ENCODE results near the gene PRKCH.
"Not testable (repeated sequence)": the region's sequence is repeated elsewhere in the genome, so short reads cannot be mapped to it uniquely, and the experiment has no call there.

Gene PRKCH

DNA sequence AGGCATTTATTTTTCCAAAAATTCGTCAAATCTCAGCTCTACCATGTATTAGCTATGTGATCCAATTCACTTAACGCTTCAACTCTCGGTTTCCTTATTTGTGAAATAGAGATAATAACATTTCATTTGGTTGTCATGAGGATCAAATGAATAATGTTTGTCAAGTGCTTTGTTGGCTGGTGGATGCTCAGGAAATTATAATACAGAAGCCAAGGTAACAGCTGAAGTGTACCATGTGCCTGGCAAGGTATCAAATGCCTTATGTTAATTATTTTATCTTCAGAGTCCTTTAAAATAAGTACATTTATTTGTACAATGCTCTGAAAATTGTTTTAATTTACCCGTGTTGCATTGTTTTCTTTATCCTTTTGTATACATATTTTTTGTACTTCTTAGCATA is 6.1 kb upstream of the PRKCH start:
- DNase-seq, result no peak

DNA sequence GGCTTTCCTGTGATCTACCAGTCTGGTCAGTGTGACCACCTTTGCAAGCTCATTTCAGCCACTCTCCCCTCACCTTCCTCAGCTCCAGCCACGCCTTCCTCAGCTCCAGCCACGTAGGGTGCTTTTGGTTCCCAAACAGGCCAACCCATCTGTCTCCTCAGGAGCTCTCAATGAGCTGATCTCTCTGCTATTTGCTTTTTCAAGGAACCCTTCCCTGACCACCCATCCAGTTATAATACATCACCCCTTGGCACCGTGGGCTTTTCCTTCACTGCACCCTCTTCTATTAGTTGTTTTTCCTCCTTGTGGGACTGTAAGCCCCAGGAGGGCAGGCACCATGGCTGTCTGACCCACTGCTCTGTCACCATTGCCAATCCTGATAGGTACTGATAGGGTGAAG is 2.3 kb upstream of the PRKCH start:
- no peak for DNase-seq

- DNase-seq, result no peak
These were observed 1.7 kb upstream of the PRKCH start for GRCh38 chr14:61319706-61320105.

GRCh38 chr14:61320170-61320569 is 1.2 kb upstream of the PRKCH start:
- not testable (repeated sequence) for DNase-seq

GRCh38 chr14:61320806-61321384 is 484 bp upstream of the PRKCH start:
- DNase-seq, result no peak

DNA sequence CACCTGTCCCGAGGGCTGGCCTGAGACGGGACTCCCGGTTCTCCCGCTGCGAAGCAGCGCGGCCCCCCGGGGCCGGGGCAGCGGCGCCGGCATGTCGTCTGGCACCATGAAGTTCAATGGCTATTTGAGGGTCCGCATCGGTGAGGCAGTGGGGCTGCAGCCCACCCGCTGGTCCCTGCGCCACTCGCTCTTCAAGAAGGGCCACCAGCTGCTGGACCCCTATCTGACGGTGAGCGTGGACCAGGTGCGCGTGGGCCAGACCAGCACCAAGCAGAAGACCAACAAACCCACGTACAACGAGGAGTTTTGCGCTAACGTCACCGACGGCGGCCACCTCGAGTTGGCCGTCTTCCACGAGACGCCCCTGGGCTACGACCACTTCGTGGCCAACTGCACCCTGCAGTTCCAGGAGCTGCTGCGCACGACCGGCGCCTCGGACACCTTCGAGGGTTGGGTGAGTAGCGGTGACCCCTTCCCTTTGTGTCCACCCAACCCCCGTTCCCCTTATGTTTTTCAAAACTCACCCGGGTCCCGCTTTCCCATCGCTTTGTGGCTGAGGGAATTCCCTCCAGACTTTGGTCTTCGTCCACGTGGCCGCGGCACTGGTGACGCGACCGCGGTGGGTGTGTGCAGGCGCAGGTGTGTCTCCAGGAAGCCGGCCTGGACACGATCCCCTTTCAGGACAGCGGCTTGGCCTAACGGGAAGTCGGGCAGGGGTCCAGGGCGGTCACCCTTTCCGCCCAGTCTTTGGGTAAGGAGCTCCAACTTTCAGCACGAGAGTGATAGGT is 826 bp downstream of the PRKCH start:
- no peak for DNase-seq

DNA sequence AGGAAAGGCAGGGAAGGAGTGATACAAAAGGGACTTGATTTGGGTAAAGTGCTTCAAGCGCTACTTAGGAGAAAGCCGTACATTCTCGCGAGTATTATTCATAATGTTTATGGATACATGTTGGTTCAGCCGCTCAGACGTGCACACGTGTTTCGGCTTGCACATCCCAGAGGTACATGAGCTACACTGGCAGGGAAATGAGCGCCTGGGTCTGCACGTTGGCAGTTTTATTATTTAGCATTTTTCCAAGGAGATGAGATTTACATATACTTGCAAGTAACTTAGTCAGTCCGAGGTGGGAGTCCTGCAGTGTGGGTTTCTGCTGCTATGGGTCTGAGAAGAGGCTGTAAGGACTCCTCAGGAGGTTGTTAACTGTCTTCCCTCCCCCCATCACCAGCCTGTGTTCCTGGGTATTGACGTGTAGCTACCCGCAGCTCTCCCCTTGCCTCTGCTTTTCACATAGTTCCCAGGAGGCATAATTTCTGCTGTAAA is 1.5 kb downstream of the PRKCH start:
- DNase-seq, result peak; percentile 6

DNA sequence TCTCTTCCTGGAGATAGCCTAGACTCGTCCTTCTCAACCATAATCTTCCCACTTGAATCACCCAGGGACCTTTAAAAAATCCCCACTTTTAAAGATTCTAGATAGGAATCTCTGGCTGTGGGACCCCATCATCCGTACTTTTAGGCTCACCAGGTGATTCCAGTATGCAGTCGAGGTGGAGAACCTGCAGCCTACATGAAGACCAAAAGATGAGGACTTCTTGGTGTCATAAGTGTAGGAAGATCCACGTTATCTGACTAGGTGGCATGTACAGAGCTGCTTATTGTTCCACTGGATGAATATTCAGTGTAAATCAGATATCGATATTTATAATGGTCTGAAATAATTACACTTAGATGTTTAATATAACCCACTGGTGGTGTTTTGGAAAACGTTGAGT is 2.6 kb downstream of the PRKCH start:
- DNase-seq, result no peak

DNA sequence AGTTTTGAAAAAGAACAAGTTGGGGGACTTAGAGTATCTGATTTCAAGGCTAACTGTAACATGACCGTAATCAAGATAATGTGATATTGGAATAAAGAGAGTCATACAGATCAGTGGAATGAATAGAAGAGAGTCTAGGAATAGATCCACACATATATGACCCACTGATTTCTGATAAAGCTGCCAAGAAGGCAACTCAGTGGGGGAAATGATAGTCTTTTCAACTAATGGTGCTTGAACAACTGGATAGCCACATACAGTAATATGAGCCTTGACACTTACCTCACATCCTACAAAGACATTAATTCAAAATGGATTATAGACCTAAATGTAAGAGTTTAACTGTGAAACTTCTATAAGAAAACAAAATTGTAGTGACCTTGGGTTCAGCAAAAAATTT is 3.8 kb downstream of the PRKCH start:
- no peak for DNase-seq

DNA sequence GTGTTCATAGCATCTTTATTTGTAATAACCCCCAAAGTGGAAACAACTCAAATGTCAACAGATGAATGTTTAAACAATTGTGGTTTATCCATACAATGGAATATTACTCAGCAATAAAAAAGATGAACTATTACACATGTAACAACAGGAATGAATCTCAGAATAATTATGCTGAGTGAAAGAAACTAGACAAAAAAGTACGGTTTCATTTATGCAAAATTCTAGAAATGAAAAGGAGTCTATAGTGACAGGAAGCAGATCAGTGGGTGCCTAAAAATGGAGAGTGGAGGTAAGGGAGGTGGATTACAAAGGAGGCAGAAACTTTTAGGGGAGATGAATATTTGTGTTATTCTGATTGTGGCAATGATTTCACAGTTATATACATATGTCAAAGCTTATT is 4.8 kb downstream of the PRKCH start:
- DNase-seq, result no peak

DNA sequence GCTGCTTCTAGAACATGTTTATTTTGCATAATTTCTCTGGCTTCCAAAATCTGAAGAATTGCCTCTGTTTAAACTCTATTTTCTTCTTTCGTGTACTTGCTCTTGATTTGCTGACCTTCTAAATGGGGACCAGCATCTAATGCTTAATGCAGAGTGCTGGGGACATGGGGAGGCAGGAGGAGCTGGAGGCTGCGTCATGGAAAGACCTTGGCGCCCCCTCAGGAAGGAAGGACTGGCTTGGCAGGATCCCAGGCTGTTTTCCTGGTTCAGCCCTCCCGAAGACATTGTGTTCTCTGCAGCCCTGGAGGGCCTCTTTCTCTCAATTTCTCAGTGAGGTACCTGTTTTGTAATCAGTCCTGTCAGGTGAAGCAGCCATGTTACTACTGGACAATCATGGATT is 5.5 kb downstream of the PRKCH start:
- DNase-seq, result no peak

DNA sequence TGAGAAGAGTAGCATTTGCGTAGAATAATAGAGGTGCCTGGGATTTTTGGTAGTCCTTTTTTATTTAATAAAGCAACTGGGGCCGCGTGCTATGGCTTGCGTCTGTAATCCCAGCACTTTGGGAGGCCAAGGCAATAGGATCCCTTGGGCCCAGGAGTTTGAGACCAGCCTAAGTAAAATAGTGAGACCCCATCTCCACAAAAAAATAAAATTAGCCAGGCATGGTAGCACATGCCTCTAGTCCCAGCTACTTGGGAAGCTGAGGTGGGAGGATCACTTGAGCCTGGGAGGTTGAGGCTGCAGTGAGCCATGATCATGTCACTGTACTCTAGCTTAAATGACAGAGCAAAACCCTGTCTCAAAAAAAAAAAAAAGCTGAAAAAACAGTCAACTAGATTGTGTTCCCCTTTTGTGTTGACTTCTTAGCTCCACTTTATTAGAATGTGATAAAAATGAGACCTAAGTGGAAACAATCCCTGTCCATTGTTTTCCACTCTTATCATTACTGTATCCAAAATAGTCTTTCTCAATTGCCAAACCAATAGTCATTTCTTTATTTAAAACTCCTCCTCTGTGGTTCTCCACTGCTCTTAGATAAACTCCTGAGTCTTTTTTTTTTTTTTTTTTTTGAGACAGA is 7.4 kb downstream of the PRKCH start:
- DNase-seq, result no peak

GRCh38 chr14:61329478-61330051 is 8.2 kb downstream of the PRKCH start:
- no peak for DNase-seq

DNA sequence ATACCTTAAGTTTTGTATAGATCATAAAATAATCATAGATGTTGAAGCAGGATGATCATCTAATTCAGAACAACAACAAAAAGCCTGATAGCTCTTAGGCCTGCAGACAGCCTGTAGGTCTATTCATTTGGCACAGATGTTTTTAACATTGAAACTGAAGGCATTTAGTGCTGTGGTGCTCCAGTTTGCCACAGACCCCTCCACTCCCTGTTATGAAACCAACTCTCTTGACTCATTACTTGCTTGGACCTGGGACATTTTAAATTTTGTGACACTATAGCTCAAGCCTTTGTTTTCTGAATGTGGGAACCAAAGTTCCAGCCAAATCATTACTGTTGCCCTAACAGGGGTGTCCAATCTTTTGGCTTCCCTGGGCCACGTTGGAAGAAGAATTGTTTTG is 9.1 kb downstream of the PRKCH start:
- no peak for DNase-seq

GRCh38 chr14:61331992-61332657 is 10.7 kb downstream of the PRKCH start:
- no peak for DNase-seq

DNA sequence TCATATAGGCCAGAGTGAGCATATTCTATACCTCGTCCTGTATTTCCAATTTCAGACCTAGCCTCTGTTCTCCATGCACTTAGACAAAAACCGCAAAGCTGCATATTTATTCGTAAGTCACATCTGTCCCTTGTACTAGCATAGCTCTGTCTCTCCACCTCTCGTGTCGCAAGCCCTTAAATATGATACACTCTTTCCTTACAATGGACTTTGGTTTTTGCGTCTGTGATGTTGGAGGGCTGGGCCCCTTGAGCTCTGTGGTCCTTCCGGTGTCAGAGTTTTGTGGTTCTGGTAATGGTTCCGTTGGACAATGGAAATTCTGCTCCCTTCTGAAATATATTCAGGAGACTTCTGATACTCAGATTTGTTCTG is 11.3 kb downstream of the PRKCH start:
- no peak for DNase-seq

GRCh38 chr14:61333087-61333486 is 11.7 kb downstream of the PRKCH start:
- no peak for DNase-seq

DNA sequence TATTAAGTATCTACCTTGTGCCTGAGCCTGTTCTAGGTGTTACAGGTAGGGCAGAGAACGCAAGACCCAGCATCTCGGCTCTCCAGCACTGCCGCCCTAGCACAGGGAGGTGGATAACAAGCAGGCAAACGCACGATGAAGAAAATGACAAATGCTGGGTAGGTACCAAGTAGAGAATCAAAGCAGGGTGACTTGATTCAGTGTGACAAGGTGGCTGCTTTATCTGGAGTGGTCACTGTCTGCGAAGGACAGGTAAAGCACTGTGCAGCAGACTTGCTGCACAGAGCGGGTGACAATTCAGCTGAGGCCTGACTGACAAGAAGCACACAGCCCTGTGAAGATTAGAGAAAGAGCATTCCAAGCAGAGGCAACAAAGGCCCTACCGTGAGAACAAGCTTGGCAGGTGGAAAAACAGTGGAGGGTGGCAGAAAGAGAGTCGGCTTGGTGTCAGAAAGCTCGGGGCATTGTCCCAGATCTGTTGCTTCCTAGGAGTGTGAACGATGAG is 12.9 kb downstream of the PRKCH start:
- no peak for DNase-seq

DNA sequence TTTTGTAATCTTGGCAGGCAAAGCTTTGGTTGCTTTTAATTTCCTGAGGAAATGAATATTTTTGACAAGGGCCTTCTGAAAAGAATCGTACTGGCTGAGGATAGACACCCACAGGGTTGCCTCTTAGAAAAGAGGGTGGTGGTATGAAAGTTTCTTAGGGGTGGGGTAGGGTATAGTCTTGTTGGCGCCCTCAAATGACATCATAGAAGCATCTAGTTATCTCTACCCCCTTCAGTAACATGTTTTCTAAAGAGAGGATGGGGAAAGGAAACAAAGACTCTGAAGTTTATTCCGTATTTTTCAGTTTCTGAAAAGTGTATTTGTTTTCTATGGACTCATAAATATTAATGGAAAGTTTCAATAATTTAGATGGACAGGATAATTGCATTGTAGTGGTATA is 13.7 kb downstream of the PRKCH start:
- no peak for DNase-seq

DNA sequence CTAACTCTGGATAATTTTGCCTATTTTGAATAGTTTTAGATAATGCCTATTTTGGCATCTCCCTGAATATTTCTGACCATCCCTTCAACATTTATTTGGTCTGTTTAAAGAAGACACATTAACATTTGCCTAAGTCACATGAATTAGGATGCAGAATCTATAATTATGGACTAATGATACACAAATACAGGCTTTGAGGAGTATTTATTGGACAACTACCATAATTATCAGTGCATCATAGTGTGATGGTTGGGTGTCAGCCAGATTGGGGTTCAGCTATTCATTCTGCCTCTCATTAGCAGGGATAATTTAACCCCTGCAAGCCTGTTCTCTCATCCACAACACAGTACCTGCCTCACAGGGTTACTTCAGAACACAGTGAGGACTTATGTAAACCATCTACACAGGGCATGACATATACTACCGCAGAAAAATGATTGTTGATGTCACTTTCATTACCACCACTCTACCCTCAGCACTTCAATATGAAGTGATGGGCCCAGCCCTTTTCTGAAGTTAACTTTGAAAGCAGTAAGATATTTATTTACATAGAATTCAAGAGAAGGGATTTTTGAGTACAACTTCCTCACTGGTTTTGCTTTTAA is 14.4 kb downstream of the PRKCH start:
- no peak for DNase-seq

- no peak for DNase-seq
These were observed 16.5 kb downstream of the PRKCH start for GRCh38 chr14:61337893-61338292.

- no peak for DNase-seq
These were observed 17.1 kb downstream of the PRKCH start for GRCh38 chr14:61338457-61338856.
